Testis (tissue), 5 donors: ENCODE results near the gene SPANXN3. TPM values are rescaled to one million over a fixed set of nuclear protein-coding genes. Genes with fewer than 3 reads are reported as not detected.
"Not testable (repeated sequence)": the region's sequence is repeated elsewhere in the genome, so short reads cannot be mapped to it uniquely, and the experiment has no call there.

Experiments
- DNase-seq: peaks from one replicate; pipeline ENCODE4 v3.0.0-alpha.2; 2019
- H3K27ac ChIP-seq, 2 donors: fragments of 200-600 bp; sonication (generic); one replicate each; pipeline ENCODE4 v1.5.1; 2019
- H3K27me3 ChIP-seq: fragments of 200-600 bp; sonication (generic); one replicate; pipeline ENCODE4 v1.5.1; 2019
- H3K36me3 ChIP-seq: fragments of 200-600 bp; sonication (generic); one replicate; pipeline ENCODE4 v1.5.1; 2017; ENCODE audit warnings: low read depth; ENCODE audit errors: missing control alignments
- H3K4me1 ChIP-seq: fragments of 200-600 bp; sonication (generic); one replicate; pipeline ENCODE4 v1.5.1; 2019
- H3K4me3 ChIP-seq, 2 donors: fragments of 200-600 bp; sonication (generic); one replicate each; pipeline ENCODE4 v1.5.1; 2017 to 2019
- H3K9me3 ChIP-seq: fragments of 200-600 bp; sonication (generic); one replicate; pipeline ENCODE4 v1.5.1; 2017
- POLR2A ChIP-seq: fragments of 450-650 bp; IDR thresholded peaks from one replicate; pipeline ENCODE4 v1.6.1; 2017; ENCODE audit warnings: antibody characterized with exemption, mild to moderate bottlenecking, moderate library complexity
- WGBS, 2 donors: methylation state at CpG; one replicate each; pipeline ENCODE4 v1.1.5; 2018; 5-methylcytosine and 5-hydroxymethylcytosine counted together
- intact Hi-C: fragments of 100-400 bp; cut with DNase I; formaldehyde crosslinking; loops from one replicate; pipeline ENCODE4 v1.15.1; 2023; ENCODE audit warnings: low total_unique reads
- long read RNA-seq, 2 donors: transcript quantifications; one replicate each; lab custom pipeline, GENCODE V29; 2026
- polyA plus RNA-seq: library from polyadenylated mRNA; stranded (reverse); fragments of 350-450 nt; fragmentation: Illumina TruSeq; extraction: RNeasy Lipid Tissue Mini Kit (QIAGEN cat#74804); gene quantifications from one replicate; pipeline ENCODE4 v1.2.3, GENCODE V29; 2014; ENCODE audit warnings: low read depth, low replicate concordance; ENCODE audit not compliant: insufficient read depth
- total RNA-seq, 2 donors: library from RNA; depleted of rRNA; stranded (reverse); fragments of >200 nt; gene quantifications; one replicate each; pipeline ENCODE4 v1.2.3, GENCODE V29; 2016
- TF ChIP-seq, protein P1 (sequence below), 3 experiments: fragments of 450-650 bp in 2 of 3; fragments of 200-600 bp in 1 of 3; sonication (generic) in 1 of 3; IDR thresholded peaks; one replicate each; pipeline ENCODE4 v1.5.1; 2016 to 2019; ENCODE audit warnings: antibody characterized with exemption in 3 of 3, mild to moderate bottlenecking in 2 of 3, moderate library complexity in 1 of 3

Gene SPANXN3, protein sequence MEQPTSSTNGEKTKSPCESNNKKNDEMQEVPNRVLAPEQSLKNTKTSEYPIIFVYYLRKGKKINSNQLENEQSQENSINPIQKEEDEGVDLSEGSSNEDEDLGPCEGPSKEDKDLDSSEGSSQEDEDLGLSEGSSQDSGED
- total RNA-seq (10 to 100 TPM in 1 of 2 donors, 1 to 10 TPM in 1; 4.1 to 13.1 TPM), polyA plus RNA-seq (38.8 TPM)
- long read RNA-seq, donor 1 = 0 reads
- long read RNA-seq, donor 2 = 0 reads

DNA sequence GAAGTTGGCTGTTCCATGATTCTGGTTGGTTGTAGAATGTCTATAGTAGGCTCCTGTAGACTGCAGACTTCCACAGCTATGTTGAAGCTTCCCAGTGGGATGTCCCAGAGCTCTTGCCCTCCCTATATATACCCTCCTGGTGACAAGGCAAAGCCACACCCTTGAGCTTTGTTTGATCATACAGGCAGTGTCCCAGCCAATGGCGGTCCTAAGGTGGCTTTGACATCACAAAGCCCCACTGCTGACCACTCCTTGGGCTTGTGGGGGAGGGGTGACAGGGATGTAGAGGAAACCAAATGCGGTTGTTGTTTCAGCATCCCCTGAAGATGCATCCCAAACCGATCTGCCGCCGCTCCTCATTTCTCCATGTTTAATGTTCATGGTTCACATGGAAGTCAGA, at the start of gene SPANXN3:
SPANXN3 (minus strand) TSS at position 101 of the 400 bp plus-strand sequence; CDS start at position 17, 84 bp downstream.
- H3K4me1 ChIP-seq, H3K36me3 ChIP-seq, H3K9me3 ChIP-seq, H3K27me3 ChIP-seq, intact Hi-C loops, DNase-seq, H3K4me3 ChIP-seq, H3K27ac ChIP-seq: not testable (repeated sequence)
- WGBS, 2 donors = 85% methylated on average over 5 of the region's 5 CpGs; no CpG with 5 or more reads in 1 of the 2 donors

- TF ChIP-seq POLR2A = no peak
- TF ChIP-seq, protein P1, sequence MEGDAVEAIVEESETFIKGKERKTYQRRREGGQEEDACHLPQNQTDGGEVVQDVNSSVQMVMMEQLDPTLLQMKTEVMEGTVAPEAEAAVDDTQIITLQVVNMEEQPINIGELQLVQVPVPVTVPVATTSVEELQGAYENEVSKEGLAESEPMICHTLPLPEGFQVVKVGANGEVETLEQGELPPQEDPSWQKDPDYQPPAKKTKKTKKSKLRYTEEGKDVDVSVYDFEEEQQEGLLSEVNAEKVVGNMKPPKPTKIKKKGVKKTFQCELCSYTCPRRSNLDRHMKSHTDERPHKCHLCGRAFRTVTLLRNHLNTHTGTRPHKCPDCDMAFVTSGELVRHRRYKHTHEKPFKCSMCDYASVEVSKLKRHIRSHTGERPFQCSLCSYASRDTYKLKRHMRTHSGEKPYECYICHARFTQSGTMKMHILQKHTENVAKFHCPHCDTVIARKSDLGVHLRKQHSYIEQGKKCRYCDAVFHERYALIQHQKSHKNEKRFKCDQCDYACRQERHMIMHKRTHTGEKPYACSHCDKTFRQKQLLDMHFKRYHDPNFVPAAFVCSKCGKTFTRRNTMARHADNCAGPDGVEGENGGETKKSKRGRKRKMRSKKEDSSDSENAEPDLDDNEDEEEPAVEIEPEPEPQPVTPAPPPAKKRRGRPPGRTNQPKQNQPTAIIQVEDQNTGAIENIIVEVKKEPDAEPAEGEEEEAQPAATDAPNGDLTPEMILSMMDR (IDR thresholded peaks at IDR 0.05) = no peak
- Histone ChIP-seq H3K27ac (no peak overlapping the region), H3K9me3 (no peaks in the 10 kb centered on the region), H3K4me3 (no peak overlapping the region), H3K36me3 (no peaks in the 10 kb centered on the region), H3K4me1 (no peaks in the 10 kb centered on the region), H3K27me3 (no peaks in the 10 kb centered on the region)
- intact Hi-C loops = no loop called here
- DNase-seq = no peak
- 80 to 100% methylated on average over 1 to 2 of the region's 3 CpGs for WGBS, 2 donors
Observed at GRCh38 chrX:143536176-143536575, 18.9 kb upstream of the SPANXN3 start.

DNA sequence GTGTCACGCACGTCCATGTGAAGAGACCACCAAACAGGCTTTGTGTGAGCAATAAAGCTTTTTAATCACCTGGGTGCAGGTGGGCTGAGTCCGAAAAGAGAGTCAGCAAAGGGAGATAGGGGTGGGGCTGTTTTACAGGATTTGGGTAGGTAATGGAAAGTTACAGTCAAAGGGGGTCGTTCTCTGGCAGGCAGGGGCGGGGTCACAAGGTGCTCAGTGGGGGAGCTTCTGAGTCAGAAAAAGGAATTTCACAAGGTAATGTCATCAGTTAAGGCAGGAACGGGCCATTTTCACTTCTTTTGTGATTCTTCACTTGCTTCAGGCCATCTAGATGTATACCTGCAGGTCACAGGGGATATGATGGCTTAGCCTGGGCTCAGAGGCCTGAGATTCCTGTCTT, 15.1 kb downstream of the SPANXN3 start:
- WGBS, 2 donors = 56 to 73% methylated on average over 4 to 5 of the region's 6 CpGs

DNA sequence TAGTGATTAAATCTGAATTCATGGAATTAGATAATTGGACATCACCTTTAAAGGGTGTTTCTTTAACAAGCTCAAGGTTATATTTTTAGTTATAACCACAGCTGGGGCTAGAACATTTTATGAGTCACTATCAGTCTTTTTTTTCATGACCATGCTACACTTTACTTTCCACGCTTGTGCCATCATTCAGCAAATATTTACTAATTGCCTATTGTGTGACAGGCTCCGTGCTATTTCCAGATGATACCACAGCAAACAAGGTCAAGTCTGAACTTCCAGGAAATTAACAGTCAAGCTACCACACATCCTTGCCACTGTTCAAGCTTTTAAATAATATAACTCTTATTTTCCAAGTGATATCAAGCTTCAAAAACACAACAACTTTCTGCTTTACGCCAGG, 16.5 kb downstream of the SPANXN3 start:
- Histone ChIP-seq H3K27me3 (no peaks in the 10 kb centered on the region), H3K9me3 (no peaks in the 10 kb centered on the region), H3K4me1 (no peaks in the 10 kb centered on the region), H3K4me3 (no peak overlapping the region), H3K36me3 (no peaks in the 10 kb centered on the region), H3K27ac (no peak overlapping the region)
- intact Hi-C loops = no loop called here
- WGBS, 2 donors = 52 to 71% methylated on average over 3 of the region's 3 CpGs
- TF ChIP-seq POLR2A = no peak
- TF ChIP-seq, protein P1 (IDR thresholded peaks at IDR 0.05) = no peak
- no peak for DNase-seq

More for the DNA sequence above, 15.1 kb downstream of the SPANXN3 start:
- H3K36me3 ChIP-seq, H3K4me1 ChIP-seq, H3K27me3 ChIP-seq, H3K9me3 ChIP-seq, DNase-seq, intact Hi-C loops, H3K4me3 ChIP-seq, H3K27ac ChIP-seq: not testable (repeated sequence)

- 86% methylated on average over 8 of the region's 8 CpGs for WGBS, 2 donors
- Histone ChIP-seq H3K4me1 (no peaks in the 10 kb centered on the region), H3K27me3 (no peaks in the 10 kb centered on the region), H3K27ac (no peak overlapping the region), H3K9me3 (no peaks in the 10 kb centered on the region), H3K36me3 (no peaks in the 10 kb centered on the region), H3K4me3 (no peak overlapping the region)
- no peak for TF ChIP-seq POLR2A
- TF ChIP-seq, protein P1 (IDR thresholded peaks at IDR 0.05) = no peak
- intact Hi-C loops = no loop called here
- DNase-seq = no peak
Observed at GRCh38 chrX:143486105-143486504, 31.2 kb downstream of the SPANXN3 start.

GRCh38 chrX:143476751-143477150, 40.5 kb downstream of the SPANXN3 start:
- DNase-seq = no peak
- H3K27me3 ChIP-seq = no peaks in the 10 kb centered on the region
- WGBS, 2 donors = 63 to 83% methylated on average over 2 to 4 of the region's 4 CpGs
- no peaks in the 10 kb centered on the region for H3K4me1 ChIP-seq
- H3K4me3 ChIP-seq = no peak overlapping the region
- no peak overlapping the region for H3K27ac ChIP-seq
- no peaks in the 10 kb centered on the region for H3K36me3 ChIP-seq
- TF ChIP-seq, protein P1 (IDR thresholded peaks at IDR 0.05) = no peak
- no peak for TF ChIP-seq POLR2A
- H3K9me3 ChIP-seq = no peaks in the 10 kb centered on the region
- intact Hi-C loops = no loop called here
